Measurements from ENCODE around the gene GPBP1L1. TPM values are rescaled to one million over a fixed set of nuclear protein-coding genes. Genes with fewer than 3 reads are reported as not detected.
"Not testable (repeated sequence)": the region's sequence is repeated elsewhere in the genome, so short reads cannot be mapped to it uniquely, and the experiment has no call there.

The GPBP1L1 gene
- total RNA-seq, 1 donor from 2014 or later, result 69.8 TPM

GRCh38 chr1:45635211-45635610, 51.1 kb downstream of the GPBP1L1 start:
- no peak for DNase-seq (ENCODE audit: low spot score)

- no peak for DNase-seq (ENCODE audit: low spot score)
These were observed 55.9 kb downstream of the GPBP1L1 start for GRCh38 chr1:45630429-45630828.

GRCh38 chr1:45629035-45629434, 57.3 kb downstream of the GPBP1L1 start:
- DNase-seq (ENCODE audit: low spot score), result peak; percentile 14

GRCh38 chr1:45623972-45624371, 62.4 kb downstream of the GPBP1L1 start, which contains the start of gene CCDC17:
Gene CCDC17 (minus strand): TSS chr1:45624054. CDS start chr1:45623909, 145 bp downstream.
- DNase-seq (ENCODE audit: low spot score), result no peak

GRCh38 chr1:45622524-45623394, 63.6 kb downstream of the GPBP1L1 start:
- peak; percentile 24 for DNase-seq (ENCODE audit: low spot score)

GRCh38 chr1:45621895-45622523, 64.3 kb downstream of the GPBP1L1 start:
- peak; percentile 8 for DNase-seq (ENCODE audit: low spot score)

- peak; percentile 31 for DNase-seq (ENCODE audit: low spot score)
These were observed 64.9 kb downstream of the GPBP1L1 start for GRCh38 chr1:45621501-45621836.

- no peak for DNase-seq (ENCODE audit: low spot score)
These were observed 65.5 kb downstream of the GPBP1L1 start for GRCh38 chr1:45620588-45621500.

- DNase-seq (ENCODE audit: low spot score), result no peak
These were observed 67.0 kb downstream of the GPBP1L1 start for GRCh38 chr1:45619149-45619921.

- DNase-seq (ENCODE audit: low spot score), result no peak
These were observed 68.7 kb downstream of the GPBP1L1 start for GRCh38 chr1:45617618-45618017.

- no peak for DNase-seq (ENCODE audit: low spot score)
These were observed 70.4 kb downstream of the GPBP1L1 start for GRCh38 chr1:45615885-45616284.

GRCh38 chr1:45612941-45613579, 73.3 kb downstream of the GPBP1L1 start:
- DNase-seq (ENCODE audit: low spot score), result no peak

- no peak for DNase-seq (ENCODE audit: low spot score)
These were observed 75.6 kb downstream of the GPBP1L1 start for GRCh38 chr1:45610589-45611226.

GRCh38 chr1:45608175-45609156, 77.9 kb downstream of the GPBP1L1 start:
- peak; percentile 21 for DNase-seq (ENCODE audit: low spot score)

- peak; percentile 13 for DNase-seq (ENCODE audit: low spot score)
These were observed 78.8 kb downstream of the GPBP1L1 start for GRCh38 chr1:45607404-45608074.

- DNase-seq (ENCODE audit: low spot score), result no peak
These were observed 82.1 kb downstream of the GPBP1L1 start for GRCh38 chr1:45604239-45604638.

GRCh38 chr1:45596765-45597164, 89.6 kb downstream of the GPBP1L1 start:
- not testable (repeated sequence) for DNase-seq (ENCODE audit: low spot score)

GRCh38 chr1:45594412-45594811, 91.9 kb downstream of the GPBP1L1 start:
- no peak for DNase-seq (ENCODE audit: low spot score)

Data from umbilical cord (tissue), 2 donors.